Measurements from ENCODE around the gene TRPV3. TPM values are rescaled to one million over a fixed set of nuclear protein-coding genes. Genes with fewer than 3 reads are reported as not detected.

Gene TRPV3
- total RNA-seq, 1 experiment from 2014 or later: 1.4 TPM

- Histone ChIP-seq H3K27me3 (ENCODE audit: insufficient read depth, low read length) (no peaks in the 10 kb centered on the region), H3K4me1 (ENCODE audit: control insufficient read depth in 1 of 2, insufficient read depth in 2 of 2, low read length in 2 of 2) (no peaks in the 10 kb centered on the region), H2AFZ (ENCODE audit: low read depth, low read length, poor library complexity, severe bottlenecking) (no peak overlapping the region), H3K4me2 (ENCODE audit: low read length) (no peak overlapping the region), H3K9ac (ENCODE audit: low read length) (no peak overlapping the region), H3K4me3 (replicated peaks in 1 of 2; ENCODE audit: low read depth in 1 of 2, low read length in 2 of 2) (no peak overlapping the region), H4K20me1 (ENCODE audit: insufficient read depth) (no peaks in the 10 kb centered on the region), H3K27ac (ENCODE audit: low read depth, low read length) (no peak overlapping the region), H3K36me3 (ENCODE audit: control insufficient read depth in 1 of 2, insufficient read depth in 2 of 2, low read length in 2 of 2) (peaks cover 0 to 6% of the 10 kb centered on the region in 2 experiments; a peak in 2 of 4 replicates), H3K9me3 (ENCODE audit: control insufficient read depth in 1 of 2, insufficient read depth in 1 of 2, low read depth in 1 of 2, low read length in 2 of 2) (no peaks in the 10 kb centered on the region), H3K79me2 (ENCODE audit: insufficient read depth, low read length) (no peaks in the 10 kb centered on the region), H3K9me2 (ENCODE audit: insufficient read depth) (no peaks in the 10 kb centered on the region)
- ChIA-PET CTCF (interaction anchor here (0.7 to 2.3 kb wide), 5 partner anchors 14 to 555 kb away, joined by 3 to 16 read pairs (median 7); partner anchors contain the start of genes CTNS and SHPK), POLR2A (no interaction called here), RAD21 (ENCODE audit: low non-redundant PET in 1 of 2, low total read pairs in 2 of 2, uncharacterized antibody in 2 of 2, unreplicated experiment in 2 of 2) (no interaction called here)
- no TSS peak for BruUV-seq (replicated peaks)
- no peak for ATAC-seq
- DNase-seq (ENCODE audit: low read depth, low spot score): no peak
- intact Hi-C loops (cut with micrococcal nuclease): no loop called here
- TF ChIP-seq SIN3A (IDR thresholded peaks at IDR 0.05; ENCODE audit: low read depth) (no peak), JUND (IDR thresholded peaks at IDR 0.05) (no peak), REST (IDR thresholded peaks at IDR 0.05; ENCODE audit: low read depth) (no peak), POLR2A (IDR thresholded peaks at IDR 0.05; ENCODE audit: borderline replicate concordance, extremely low read depth, insufficient read depth, insufficient read length) (no peak), ZBTB33 (IDR thresholded peaks at IDR 0.05; ENCODE audit: extremely low read depth, insufficient replicate concordance, low read length) (no peak), CEBPB (IDR thresholded peaks at IDR 0.05; ENCODE audit: low read depth) (no peak), ZNF274 (IDR thresholded peaks at IDR 0.05; ENCODE audit: low read depth, low read length) (no peak), SP1 (IDR thresholded peaks at IDR 0.05; ENCODE audit: low read depth) (no peak), EZH2 (IDR thresholded peaks at IDR 0.05) (no peak), ATF3 (IDR thresholded peaks at IDR 0.05) (no peak), ELF1 (IDR thresholded peaks at IDR 0.05; ENCODE audit: borderline replicate concordance, low read depth) (no peak), FOSL1 (IDR thresholded peaks at IDR 0.05; ENCODE audit: low read depth) (no peak), ZFX (IDR thresholded peaks at IDR 0.05) (no peak), MAX (IDR thresholded peaks at IDR 0.05) (no peak)
Observed at GRCh38 chr17:3603870-3604259, 46.3 kb upstream of the TRPV3 start.

All from HCT116 (cell line).